Panc1 (cell line): Measurements from ENCODE around the gene SLC8A1. TPM values are rescaled to one million over a fixed set of nuclear protein-coding genes. Genes with fewer than 3 reads are reported as not detected.

ENCODE experiments used
- ATAC-seq: fragments of 200-7000 bp; cut with Tn5 transposase; 2 replicates; pipeline ENCODE4 v1.9.1; 2020; ENCODE audit warnings: mild to moderate bottlenecking, moderate library complexity
- BruUV-seq: library from RNA; stranded (reverse); fragments of 400-500 nt; replicated peaks from 2 replicates; lab custom pipeline; 2021; lab: Mats Ljungman, UMichigan
- CTCF ChIA-PET: fragments of 300-600 bp; sonication (Branson Sonifier 250); formaldehyde crosslinking; loops from one replicate; lab custom pipeline; 2022; ENCODE audit warnings: antibody characterized with exemption; lab: Charles Lee
- POLR2A ChIA-PET: fragments of 300-600 bp; sonication (Branson Sonifier 250); formaldehyde crosslinking; loops from one replicate; lab custom pipeline; 2022; ENCODE audit warnings: antibody characterized with exemption; lab: Charles Lee
- DNase-seq: peaks from one replicate; pipeline ENCODE4 v3.0.0-alpha.2; 2010; ENCODE audit warnings: low read depth, low spot score
- H3K27ac ChIP-seq: 2 replicates; pipeline ENCODE4 v1.5.1; 2011; ENCODE audit warnings: mild to moderate bottlenecking, low read length, inconsistent platforms
- H3K27me3 ChIP-seq: fragments of 200-500 bp; sonication (Bioruptor generic); 2 replicates; pipeline ENCODE4 v1.6.0; 2014; ENCODE audit warnings: low read length, inconsistent platforms; ENCODE audit not compliant: control insufficient read depth, insufficient read depth
- H3K36me3 ChIP-seq: fragments of 200-500 bp; sonication (Bioruptor generic); 2 replicates; pipeline ENCODE4 v1.5.1; 2014; ENCODE audit warnings: inconsistent platforms, mild to moderate bottlenecking, low read length, moderate library complexity; ENCODE audit not compliant: control insufficient read depth, insufficient read depth
- H3K4me1 ChIP-seq: 2 replicates; pipeline ENCODE4 v1.5.1; 2011; ENCODE audit warnings: inconsistent platforms, mild to moderate bottlenecking, low read length, moderate library complexity; ENCODE audit not compliant: control insufficient read depth, insufficient read depth
- H3K4me3 ChIP-seq, 2 experiments: 2 replicates each; pipeline ENCODE4 v1.5.1; 2011 to 2012; ENCODE audit warnings: low read depth in 2 of 2, low read length in 2 of 2, mild to moderate bottlenecking in 2 of 2, inconsistent platforms in 1 of 2, moderate library complexity in 1 of 2
- H3K9me3 ChIP-seq: fragments of 200-500 bp; sonication (Bioruptor generic); 2 replicates; pipeline ENCODE4 v1.5.1; 2014; ENCODE audit warnings: low read depth, mild to moderate bottlenecking, inconsistent platforms, low read length, moderate library complexity; ENCODE audit not compliant: control insufficient read depth, insufficient read depth
- CTCF ChIP-seq: fragments of 450-650 bp; IDR thresholded peaks from 2 replicates; pipeline ENCODE4 v1.5.1; 2017; ENCODE audit warnings: mild to moderate bottlenecking
- POLR2AphosphoS5 ChIP-seq: IDR thresholded peaks from 2 replicates; pipeline ENCODE4 v1.6.1; 2012; ENCODE audit warnings: mild to moderate bottlenecking, low read depth, low read length, moderate library complexity
- REST ChIP-seq, 2 experiments: IDR thresholded peaks; 2 replicates each; pipeline ENCODE4 v1.6.1; 2011 to 2012; ENCODE audit warnings: low read depth in 2 of 2, control low read depth in 1 of 2, low read length in 1 of 2, mild to moderate bottlenecking in 1 of 2, moderate library complexity in 1 of 2; ENCODE audit not compliant: insufficient read depth in 1 of 2
- SIN3A ChIP-seq: IDR thresholded peaks from 2 replicates; pipeline ENCODE4 v1.6.1; 2012; ENCODE audit warnings: low read depth, mild to moderate bottlenecking, low read length, moderate library complexity, borderline replicate concordance; ENCODE audit not compliant: insufficient read depth
- TCF7L2 ChIP-seq: IDR thresholded peaks from 2 replicates; pipeline ENCODE4 v1.6.1; 2011; ENCODE audit warnings: mild to moderate bottlenecking, low read depth, low read length, inconsistent platforms
- in situ Hi-C: cut with HindIII; loops from 2 replicates; pipeline ENCODE4 v1.10.0; 2016; ENCODE audit warnings: low sequenced_read_pairs, low pct_unique_long_range_greater_than_20kb
- intact Hi-C: fragments of 100-400 bp; cut with micrococcal nuclease; formaldehyde crosslinking; loops from one replicate; pipeline ENCODE4 v1.10.0; 2022; ENCODE audit not compliant: unreplicated experiment
- total RNA-seq: library from RNA; stranded (reverse); gene quantifications from one replicate; pipeline ENCODE4 v1.2.1, GENCODE V29; 2021; ENCODE audit not compliant: unreplicated experiment

The SLC8A1 gene
- total RNA-seq, 1 experiment from 2014 or later = 0.59 TPM

- no peak for DNase-seq
- intact Hi-C loops = no loop called here
These were observed 348.7 kb downstream of the SLC8A1 start for GRCh38 chr2:40103163-40103562.

GRCh38 chr2:40102447-40102846 lies 349.4 kb downstream of the SLC8A1 start:
- ChIA-PET POLR2A (no interaction called here), CTCF (no interaction called here)
- ATAC-seq (no peak), DNase-seq (no peak)
- Histone ChIP-seq H3K27ac (no peak overlapping the region), H3K9me3 (no peaks in the 10 kb centered on the region), H3K36me3 (no peaks in the 10 kb centered on the region), H3K27me3 (no peaks in the 10 kb centered on the region), H3K4me1 (no peaks in the 10 kb centered on the region), H3K4me3 (no peak overlapping the region)
- TF ChIP-seq TCF7L2 = no peak
- TF ChIP-seq POLR2AphosphoS5 = no peak
- TF ChIP-seq CTCF = no peak
- in situ Hi-C loops (no loop called here), intact Hi-C loops (no loop called here)
- no TSS peak for BruUV-seq

More at GRCh38 chr2:40103163-40103562, 348.7 kb downstream of the SLC8A1 start:
- Histone ChIP-seq H3K27ac (no peak overlapping the region), H3K36me3 (no peaks in the 10 kb centered on the region), H3K9me3 (no peaks in the 10 kb centered on the region), H3K4me3 (no peak overlapping the region), H3K27me3 (no peaks in the 10 kb centered on the region), H3K4me1 (no peaks in the 10 kb centered on the region)
- BruUV-seq = no TSS peak
- CTCF ChIA-PET = no interaction called here
- POLR2A ChIA-PET = no interaction called here
- in situ Hi-C loops = no loop called here
- no peak for TF ChIP-seq CTCF
- no peak for TF ChIP-seq REST (IDR thresholded peaks at IDR 0.05; ENCODE audit: insufficient read depth in 1 of 2, low read depth in 2 of 2, low read length in 1 of 2)
- TF ChIP-seq SIN3A = no peak
- TF ChIP-seq TCF7L2 = no peak
- TF ChIP-seq POLR2AphosphoS5 = no peak
- no peak for ATAC-seq
